ENCODE data around the gene KIF16B. TPM values are rescaled to one million over a fixed set of nuclear protein-coding genes. Genes with fewer than 3 reads are reported as not detected.

KIF16B gene
- total and polyA plus RNA-seq, 9 of the 15 experiments (the other 6 are each of a cell fraction or from before 2014, with no cell fraction given), result 1.00 to 10.6 (median 8.5) TPM

- Histone ChIP-seq H3K4me2 (ENCODE audit: insufficient read depth, low read length) (no peak overlapping the region), H4K20me1 (replicated peaks; ENCODE audit: control insufficient read depth, insufficient read depth, low read length) (no peaks in the 10 kb centered on the region), H3K79me2 (ENCODE audit: control insufficient read depth, insufficient read depth, low read length) (no peaks in the 10 kb centered on the region), H3K9me1 (ENCODE audit: control insufficient read depth, insufficient read depth, low read length) (no peaks in the 10 kb centered on the region), H3K9ac (ENCODE audit: insufficient read depth in 1 of 2, low read depth in 2 of 2, low read length in 2 of 2) (no peak overlapping the region), H3K4me1 (replicated peaks in 1 of 2; ENCODE audit: control insufficient read depth in 2 of 2, insufficient read depth in 2 of 2, low read length in 2 of 2) (no peaks in the 10 kb centered on the region; a peak in 1 of 5 replicates), H3K4me3 (no peak overlapping the region), H3K9me3 (replicated peaks; ENCODE audit: control insufficient read depth, insufficient read depth, low read depth, low read length) (no peaks in the 10 kb centered on the region), H3K27me3 (ENCODE audit: control insufficient read depth in 2 of 2, insufficient read depth in 2 of 2, low read length in 2 of 2) (no peaks in the 10 kb centered on the region; a peak in 1 of 5 replicates), H2AFZ (ENCODE audit: low read depth, low read length) (no peak overlapping the region), H3K27ac (ENCODE audit: extremely low read depth, low read depth, low read length) (no peak overlapping the region), H3K36me3 (ENCODE audit: control insufficient read depth, insufficient read depth, low read length) (no peaks in the 10 kb centered on the region)
- DNase-seq (ENCODE audit: extremely low read depth in 1 of 4, low spot score in 3 of 4) (no peak), ATAC-seq (no peak), FAIRE-seq (no peak)
- no peak for TF ChIP-seq CSDE1 (IDR thresholded peaks at IDR 0.05)
- no peak for TF ChIP-seq ETS2 (tag; IDR thresholded peaks at IDR 0.05; ENCODE audit: borderline replicate concordance, poor library complexity, severe bottlenecking)
- no peak for TF ChIP-seq STAT5B (CRISPR knock-in tag; IDR thresholded peaks at IDR 0.05)
- no peak for TF ChIP-seq GTF2F1 (IDR thresholded peaks at IDR 0.05; ENCODE audit: low read depth, low read length)
- TF ChIP-seq, protein P1, sequence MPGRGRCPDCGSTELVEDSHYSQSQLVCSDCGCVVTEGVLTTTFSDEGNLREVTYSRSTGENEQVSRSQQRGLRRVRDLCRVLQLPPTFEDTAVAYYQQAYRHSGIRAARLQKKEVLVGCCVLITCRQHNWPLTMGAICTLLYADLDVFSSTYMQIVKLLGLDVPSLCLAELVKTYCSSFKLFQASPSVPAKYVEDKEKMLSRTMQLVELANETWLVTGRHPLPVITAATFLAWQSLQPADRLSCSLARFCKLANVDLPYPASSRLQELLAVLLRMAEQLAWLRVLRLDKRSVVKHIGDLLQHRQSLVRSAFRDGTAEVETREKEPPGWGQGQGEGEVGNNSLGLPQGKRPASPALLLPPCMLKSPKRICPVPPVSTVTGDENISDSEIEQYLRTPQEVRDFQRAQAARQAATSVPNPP (IDR thresholded peaks at IDR 0.05; ENCODE audit: borderline replicate concordance, insufficient read depth, insufficient read length), result no peak
- no peak for TF ChIP-seq FOXK1 (CRISPR knock-in tag; IDR thresholded peaks at IDR 0.05; ENCODE audit: borderline replicate concordance)
- in situ Hi-C loops (cut with MboI) (no loop called here), intact Hi-C loops (cut with micrococcal nuclease) (no loop called here)
- CTCF ChIA-PET (ENCODE audit: low intra/inter-chr PET ratio), result no interaction called here
- WGBS (ENCODE audit: insufficient coverage, low coverage, missing lambda C conversion rate), result 11% methylated on average over 7 of the region's 7 CpGs
- POLR2A ChIA-PET, result no interaction called here
- BruUV-seq (replicated peaks), result no TSS peak
These were observed 327.0 kb downstream of the KIF16B start for GRCh38 chr20:16246291-16246690.
